BJ (cell line): ENCODE data around the gene MAP3K7CL. TPM values are rescaled to one million over a fixed set of nuclear protein-coding genes. Genes with fewer than 3 reads are reported as not detected.
A peak's percentile ranks its signal among the peaks of the same experiment; 100 is the strongest.

Experiments
- CTCF ChIA-PET: fragments of 350-600 bp; formaldehyde crosslinking; extraction: SDS; loops from one replicate; lab custom pipeline; 2021; ENCODE audit warnings: antibody characterized with exemption, inconsistent platforms; lab: Yijun Ruan, JAX
- POLR2A ChIA-PET: fragments of 300-600 bp; sonication (Branson Sonifier 250); formaldehyde crosslinking; extraction: SDS; loops from one replicate; lab custom pipeline; 2021; ENCODE audit warnings: antibody characterized with exemption; lab: Charles Lee
- DNase-seq: peaks from one replicate; pipeline ENCODE4 v3.0.0-alpha.2; 2011; ENCODE audit warnings: low read depth
- H3K27me3 ChIP-seq: 2 replicates; pipeline ENCODE4 v1.6.0; 2011; ENCODE audit warnings: low read length; ENCODE audit not compliant: control insufficient read depth, insufficient read depth
- H3K36me3 ChIP-seq: 2 replicates; pipeline ENCODE4 v1.5.1; 2011; ENCODE audit warnings: low read length; ENCODE audit not compliant: control insufficient read depth, insufficient read depth
- H3K4me3 ChIP-seq: 2 replicates; pipeline ENCODE4 v1.5.1; 2011; ENCODE audit warnings: low read depth, mild to moderate bottlenecking, control low read depth, low read length
- polyA plus RNA-seq: library from polyadenylated mRNA; depleted of rRNA; stranded (reverse); fragments of >200 nt; gene quantifications from 2 replicates; pipeline ENCODE4 v1.2.3, GENCODE V29; 2011
- TF ChIP-seq, protein P1 (sequence below): IDR thresholded peaks from 2 replicates; pipeline ENCODE4 v1.5.1; 2011; ENCODE audit warnings: low read depth, mild to moderate bottlenecking, control low read depth, inconsistent platforms, low read length, moderate library complexity; ENCODE audit not compliant: insufficient read depth

MAP3K7CL gene
- polyA plus RNA-seq, 1 experiment = 6.1 TPM

DNA sequence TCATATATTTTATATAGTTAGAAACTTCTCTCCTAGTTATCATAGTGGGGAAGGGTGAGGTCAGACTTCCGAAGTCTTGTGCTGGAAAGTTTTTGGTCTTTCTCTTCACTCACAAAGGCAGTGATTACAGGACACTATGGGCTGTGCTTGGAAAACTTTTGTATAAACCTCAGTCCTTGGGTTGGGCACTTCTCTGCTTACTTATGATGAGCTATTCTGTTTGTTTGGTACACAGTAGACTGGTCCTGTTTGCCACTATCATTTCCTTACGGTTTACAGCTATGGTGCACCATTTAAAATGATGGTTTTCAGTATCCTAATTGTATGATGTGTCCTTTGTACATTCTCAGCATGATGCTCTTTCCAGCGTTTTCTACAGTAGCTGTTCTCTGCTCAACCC, 75.5 kb downstream of the MAP3K7CL start:
- CTCF ChIA-PET = interaction anchor here (0.6 kb wide), 2 partner anchors 78 to 88 kb away, joined by 3 to 4 read pairs; no protein-coding TSS in a partner anchor
- H3K4me3 ChIP-seq = no peak overlapping the region
- H3K27me3 ChIP-seq = no peaks in the 10 kb centered on the region
- POLR2A ChIA-PET = interaction anchor here (0.6 kb wide), 1 partner anchor 94 kb away, joined by 4 read pairs; no protein-coding TSS in a partner anchor
- H3K36me3 ChIP-seq = no peaks in the 10 kb centered on the region
- DNase-seq = no peak
- TF ChIP-seq, protein P1, sequence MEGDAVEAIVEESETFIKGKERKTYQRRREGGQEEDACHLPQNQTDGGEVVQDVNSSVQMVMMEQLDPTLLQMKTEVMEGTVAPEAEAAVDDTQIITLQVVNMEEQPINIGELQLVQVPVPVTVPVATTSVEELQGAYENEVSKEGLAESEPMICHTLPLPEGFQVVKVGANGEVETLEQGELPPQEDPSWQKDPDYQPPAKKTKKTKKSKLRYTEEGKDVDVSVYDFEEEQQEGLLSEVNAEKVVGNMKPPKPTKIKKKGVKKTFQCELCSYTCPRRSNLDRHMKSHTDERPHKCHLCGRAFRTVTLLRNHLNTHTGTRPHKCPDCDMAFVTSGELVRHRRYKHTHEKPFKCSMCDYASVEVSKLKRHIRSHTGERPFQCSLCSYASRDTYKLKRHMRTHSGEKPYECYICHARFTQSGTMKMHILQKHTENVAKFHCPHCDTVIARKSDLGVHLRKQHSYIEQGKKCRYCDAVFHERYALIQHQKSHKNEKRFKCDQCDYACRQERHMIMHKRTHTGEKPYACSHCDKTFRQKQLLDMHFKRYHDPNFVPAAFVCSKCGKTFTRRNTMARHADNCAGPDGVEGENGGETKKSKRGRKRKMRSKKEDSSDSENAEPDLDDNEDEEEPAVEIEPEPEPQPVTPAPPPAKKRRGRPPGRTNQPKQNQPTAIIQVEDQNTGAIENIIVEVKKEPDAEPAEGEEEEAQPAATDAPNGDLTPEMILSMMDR = no peak

GRCh38 chr21:29206445-29206844, 76.0 kb downstream of the MAP3K7CL start:
- no peaks in the 10 kb centered on the region for H3K27me3 ChIP-seq
- ChIA-PET POLR2A (no interaction called here), CTCF (interaction anchor here (0.6 kb wide), 1 partner anchor 88 kb away, joined by 4 read pairs; no protein-coding TSS in a partner anchor)
- DNase-seq = no peak
- TF ChIP-seq, protein P1 = no peak
- H3K4me3 ChIP-seq = no peak overlapping the region
- no peaks in the 10 kb centered on the region for H3K36me3 ChIP-seq

DNA sequence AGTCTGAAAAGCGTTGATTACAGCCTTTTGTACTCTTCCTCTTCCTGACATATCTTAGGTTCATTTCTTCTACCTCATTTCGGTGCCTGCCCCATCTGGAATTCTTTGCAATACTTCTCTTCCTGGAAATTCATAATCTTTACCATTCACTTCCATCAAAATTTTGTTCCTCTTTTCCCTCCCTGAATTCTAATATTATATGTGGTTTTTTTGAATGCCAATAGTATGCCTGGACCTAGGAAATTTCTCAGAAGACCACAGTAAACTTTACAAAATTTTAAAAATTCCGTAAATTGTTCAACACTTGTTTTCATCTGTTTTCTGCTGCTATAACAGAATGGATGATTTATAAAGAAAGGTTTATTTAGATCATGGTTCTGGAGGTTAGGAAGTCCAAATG, 76.8 kb downstream of the MAP3K7CL start:
- ChIA-PET CTCF (no interaction called here), POLR2A (no interaction called here)
- no peak for DNase-seq
- H3K36me3 ChIP-seq = no peaks in the 10 kb centered on the region
- TF ChIP-seq, protein P1 = no peak
- no peaks in the 10 kb centered on the region for H3K27me3 ChIP-seq
- no peak overlapping the region for H3K4me3 ChIP-seq

GRCh38 chr21:29208044-29208681, 77.7 kb downstream of the MAP3K7CL start:
- Histone ChIP-seq H3K36me3 (no peaks in the 10 kb centered on the region), H3K27me3 (no peaks in the 10 kb centered on the region), H3K4me3 (no peak overlapping the region)
- DNase-seq = no peak
- ChIA-PET POLR2A (no interaction called here), CTCF (interaction anchor here (0.8 to 1.1 kb wide), 2 partner anchors 14 to 19 kb away, joined by 3 read pairs; no protein-coding TSS in a partner anchor)
- TF ChIP-seq, protein P1 = no peak

DNA sequence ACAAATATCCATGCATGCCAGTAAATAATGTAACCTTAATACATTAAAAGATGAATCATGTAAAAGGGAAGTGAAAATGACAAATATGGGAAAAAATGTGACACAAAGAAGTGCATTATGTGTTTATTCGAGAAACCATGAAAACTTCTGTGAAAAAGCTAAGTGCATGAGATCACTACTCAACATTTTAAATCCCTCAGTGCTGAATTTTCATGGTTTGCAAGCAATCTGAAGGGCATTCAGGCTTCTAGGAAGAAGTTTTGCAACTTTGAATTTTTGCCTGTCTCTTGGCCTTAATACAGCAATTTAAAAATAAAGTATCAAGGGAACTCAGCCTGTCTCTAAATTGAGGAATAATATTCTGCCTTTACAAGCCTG, 78.2 kb downstream of the MAP3K7CL start:
- Histone ChIP-seq H3K36me3 (no peaks in the 10 kb centered on the region), H3K4me3 (no peak overlapping the region), H3K27me3 (no peaks in the 10 kb centered on the region)
- ChIA-PET CTCF (interaction anchor here (0.8 to 1.1 kb wide), 2 partner anchors 14 to 19 kb away, joined by 3 read pairs; no protein-coding TSS in a partner anchor), POLR2A (no interaction called here)
- peak; percentile 89 for DNase-seq
- TF ChIP-seq, protein P1 = no peak
